GM12872 (cell line): ENCODE measurements around the gene PRDM11.

Experiments used
- TF ChIP-seq, protein P1 (sequence below): IDR thresholded peaks from 3 replicates; pipeline ENCODE4 v1.5.1; 2011; ENCODE audit warnings: low read depth, mild to moderate bottlenecking, low read length, moderate library complexity; ENCODE audit not compliant: insufficient read depth

PRDM11 gene

DNA sequence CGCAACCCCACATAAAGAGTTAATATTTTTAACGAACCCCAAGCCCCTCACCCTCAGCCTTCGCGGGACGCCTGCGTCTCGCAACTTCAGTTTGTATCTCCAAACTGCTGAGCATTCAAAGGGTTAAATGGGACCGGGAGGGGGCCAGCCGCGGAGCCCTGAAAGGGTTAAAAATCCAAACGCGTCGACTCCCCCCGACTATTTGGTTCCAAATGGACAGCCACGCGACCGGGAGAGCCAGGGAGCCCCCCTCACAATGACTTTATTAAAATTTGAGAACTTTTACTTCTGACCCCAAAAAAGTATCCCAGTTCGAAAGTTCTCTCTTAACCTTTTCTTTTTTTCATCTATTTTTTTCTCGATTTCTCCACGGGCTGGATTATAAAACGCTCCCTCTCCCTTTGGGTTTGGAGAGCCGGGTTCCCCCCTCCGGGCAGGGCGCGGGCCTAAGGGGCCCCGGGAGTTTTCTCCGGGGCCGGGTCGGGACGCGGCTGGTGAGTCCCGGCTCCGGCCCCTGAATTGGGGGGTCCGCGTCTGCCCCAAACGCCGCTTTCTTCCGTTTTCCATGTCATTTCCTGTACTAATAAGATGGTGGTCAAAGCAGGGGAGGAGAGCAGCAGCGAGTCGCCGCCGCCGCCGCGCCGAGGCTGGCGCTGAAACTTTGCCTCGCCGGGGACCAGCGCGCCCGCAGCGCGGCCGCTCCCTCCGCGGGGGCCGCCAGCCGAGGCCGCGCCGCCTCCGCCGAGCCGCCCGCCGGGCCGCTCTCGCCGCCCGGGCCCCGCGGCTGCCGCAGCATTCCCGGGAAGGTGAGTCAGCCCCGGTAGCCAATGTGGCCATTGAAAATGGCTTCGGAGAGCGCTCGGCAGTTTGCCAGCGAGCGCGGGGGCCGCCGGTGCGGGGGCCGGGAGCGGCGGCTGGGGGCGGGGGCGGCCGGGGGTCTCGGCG, at the start of gene PRDM11:
Gene PRDM11, plus strand, starts transcription at position 568 of the 945 bp plus-strand sequence. CDS start 35,128 bp downstream, outside the sequence.
- TF ChIP-seq, protein P1, sequence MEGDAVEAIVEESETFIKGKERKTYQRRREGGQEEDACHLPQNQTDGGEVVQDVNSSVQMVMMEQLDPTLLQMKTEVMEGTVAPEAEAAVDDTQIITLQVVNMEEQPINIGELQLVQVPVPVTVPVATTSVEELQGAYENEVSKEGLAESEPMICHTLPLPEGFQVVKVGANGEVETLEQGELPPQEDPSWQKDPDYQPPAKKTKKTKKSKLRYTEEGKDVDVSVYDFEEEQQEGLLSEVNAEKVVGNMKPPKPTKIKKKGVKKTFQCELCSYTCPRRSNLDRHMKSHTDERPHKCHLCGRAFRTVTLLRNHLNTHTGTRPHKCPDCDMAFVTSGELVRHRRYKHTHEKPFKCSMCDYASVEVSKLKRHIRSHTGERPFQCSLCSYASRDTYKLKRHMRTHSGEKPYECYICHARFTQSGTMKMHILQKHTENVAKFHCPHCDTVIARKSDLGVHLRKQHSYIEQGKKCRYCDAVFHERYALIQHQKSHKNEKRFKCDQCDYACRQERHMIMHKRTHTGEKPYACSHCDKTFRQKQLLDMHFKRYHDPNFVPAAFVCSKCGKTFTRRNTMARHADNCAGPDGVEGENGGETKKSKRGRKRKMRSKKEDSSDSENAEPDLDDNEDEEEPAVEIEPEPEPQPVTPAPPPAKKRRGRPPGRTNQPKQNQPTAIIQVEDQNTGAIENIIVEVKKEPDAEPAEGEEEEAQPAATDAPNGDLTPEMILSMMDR = no peak

DNA sequence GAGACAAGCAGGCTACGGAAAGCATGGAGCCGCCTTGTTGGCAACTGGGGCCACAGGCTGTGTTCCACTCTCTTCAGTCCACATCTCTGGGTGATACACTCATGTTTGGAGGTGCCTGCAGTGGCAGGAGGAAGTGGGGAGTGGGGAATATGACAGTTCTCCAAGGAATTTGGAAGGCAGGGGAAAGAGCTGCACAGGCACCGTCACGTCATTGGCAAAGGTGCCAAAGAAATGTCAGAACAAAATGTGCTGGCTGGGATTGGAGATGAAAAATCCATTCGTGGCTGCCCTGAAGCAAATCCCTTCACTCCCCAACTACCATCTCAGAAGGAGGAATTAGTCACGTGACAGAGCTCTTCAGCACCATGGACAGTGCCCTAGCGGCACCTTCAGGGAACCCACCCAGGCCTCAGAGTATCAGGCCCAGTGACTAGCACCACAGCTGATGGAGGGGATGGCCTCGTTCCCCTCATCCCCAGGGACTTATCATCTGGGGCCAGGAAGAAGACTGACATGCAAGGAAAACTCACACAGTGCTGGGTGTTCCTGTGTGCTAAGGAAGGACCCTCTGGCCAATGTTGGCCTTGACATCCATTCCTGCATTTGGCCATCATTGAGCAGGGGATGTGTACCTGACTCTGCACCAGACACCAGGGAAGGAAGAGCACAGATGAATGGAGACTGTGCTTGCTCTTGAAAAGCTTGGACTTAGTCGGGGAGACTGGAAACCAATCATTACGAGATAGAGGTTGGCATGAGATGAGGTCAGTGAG, 48.5 kb upstream of the PRDM11 start:
- TF ChIP-seq, protein P1 = no peak

DNA sequence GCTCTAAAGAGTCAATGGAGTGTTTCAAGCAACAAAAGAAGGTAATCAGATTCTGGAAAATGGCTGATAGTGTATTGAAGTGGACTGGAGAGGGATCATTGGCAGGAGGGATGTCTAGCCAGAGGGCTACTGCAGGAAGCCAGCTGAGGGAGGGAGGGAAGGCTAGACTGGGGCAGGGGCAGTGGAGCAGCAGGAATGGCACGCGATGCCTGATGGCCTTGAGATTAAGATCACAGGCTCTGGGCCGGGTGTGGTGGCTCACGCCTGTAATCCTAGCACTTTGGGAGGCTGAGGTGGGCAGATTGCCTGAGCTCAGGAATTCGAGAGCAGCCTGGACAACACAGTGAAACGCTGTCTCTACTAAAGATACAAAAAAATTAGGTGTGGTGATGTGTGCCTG, 47.5 kb upstream of the PRDM11 start:
- TF ChIP-seq, protein P1 = no peak

DNA sequence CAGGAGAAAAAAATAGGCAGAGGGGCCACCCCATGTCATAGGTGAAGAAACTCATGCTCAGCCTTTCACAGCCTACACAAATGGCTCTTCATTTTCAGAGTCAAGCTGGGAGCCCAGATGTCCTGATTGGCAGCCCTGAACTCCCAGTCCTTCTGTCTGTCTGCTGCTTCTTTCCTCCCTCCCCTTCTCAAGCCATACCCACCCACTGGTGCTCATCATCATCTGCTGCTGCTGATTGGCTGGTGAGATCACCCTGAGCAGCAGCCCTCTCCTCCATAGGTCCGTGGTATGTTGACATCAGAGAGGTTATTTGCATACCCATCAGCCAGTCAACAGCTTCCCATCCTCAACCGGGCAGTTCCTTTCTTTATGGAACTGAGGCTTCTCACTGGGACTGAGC, 46.1 kb upstream of the PRDM11 start:
- TF ChIP-seq, protein P1 = no peak

DNA sequence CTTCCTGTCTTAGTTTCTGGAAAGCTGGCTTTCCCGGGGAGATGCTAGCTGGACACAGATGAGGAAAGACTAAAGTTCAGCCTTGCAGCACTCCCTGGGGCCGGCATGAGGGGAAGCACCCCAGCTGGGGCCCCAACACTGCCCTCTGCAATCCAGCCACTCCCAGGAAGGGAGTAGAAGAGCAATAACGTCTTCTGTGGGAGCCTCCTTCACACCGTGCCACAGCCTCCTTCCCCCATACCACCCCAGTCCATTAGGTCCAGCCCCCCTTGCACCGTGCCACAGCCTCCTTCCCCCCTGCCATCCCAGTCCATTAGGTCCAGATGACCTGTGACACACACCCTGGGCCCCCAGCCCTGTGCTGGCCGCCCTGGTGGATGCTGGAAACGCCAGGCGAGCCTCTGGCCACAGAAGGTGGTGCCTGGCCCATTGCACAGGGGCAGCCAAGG, 44.1 kb upstream of the PRDM11 start:
- TF ChIP-seq, protein P1 = no peak

DNA sequence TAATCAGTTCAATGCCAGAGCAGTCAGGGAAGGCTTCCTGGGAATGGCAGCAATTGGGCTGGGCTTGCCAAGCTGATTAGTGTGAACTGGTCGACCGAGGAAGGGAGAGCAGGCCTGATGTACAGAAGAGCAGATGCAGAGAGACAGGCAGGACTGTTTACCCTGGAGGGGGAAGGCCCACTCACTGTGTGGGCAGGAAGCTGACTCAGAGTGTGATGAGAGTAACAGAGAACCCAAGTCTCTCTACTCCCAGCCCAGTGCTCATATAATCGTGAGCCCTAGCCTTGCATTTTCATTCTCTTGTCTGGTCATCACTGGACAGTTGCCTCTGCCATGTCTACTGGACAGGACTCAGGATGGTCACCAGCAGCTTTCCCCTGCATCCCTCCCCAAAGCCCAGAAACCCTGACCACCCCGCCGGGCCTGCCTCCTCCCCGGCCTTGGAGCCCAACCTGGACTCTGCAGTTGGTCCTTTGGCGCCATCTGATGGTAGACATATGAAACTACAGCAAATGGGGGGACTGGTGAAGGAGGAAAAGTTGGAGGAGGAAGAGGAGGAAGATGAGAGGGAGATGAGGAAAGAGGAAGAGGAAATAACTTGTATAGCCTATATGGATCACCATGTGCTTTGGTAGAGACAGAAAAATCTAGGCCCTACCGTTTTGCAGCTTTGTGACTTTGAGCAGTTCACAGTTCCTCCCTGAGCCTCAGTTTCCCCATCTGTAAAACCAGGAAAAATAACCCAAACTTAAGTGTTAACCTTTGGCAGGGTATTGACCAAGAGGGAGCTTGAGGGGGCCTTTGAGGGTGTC, 43.4 kb upstream of the PRDM11 start:
- TF ChIP-seq, protein P1 = peak; percentile 81
